ENCODE data around the gene SOCS6.
A peak's percentile ranks its signal among the peaks of the same experiment; 100 is the strongest.

The SOCS6 gene

GRCh38 chr18:70334264-70334663 is 45.4 kb downstream of the SOCS6 start:
- no peak for DNase-seq
- Histone ChIP-seq H3K27ac (peak overlapping the region; percentile 82), H3K36me3 (replicated peaks) (no peaks in the 10 kb centered on the region), H3K4me3 (ENCODE audit: low read depth, low read length) (no peak overlapping the region), H3K27me3 (replicated peaks) (no peaks in the 10 kb centered on the region)
- no peak for TF ChIP-seq CTCF (IDR thresholded peaks at IDR 0.05; ENCODE audit: low read depth, low read length, missing control alignments)
- in situ Hi-C loops (cut with HindIII; ENCODE audit: low pct_ligation_motif_present, low sequenced_read_pairs): no loop called here

- TF ChIP-seq CTCF (IDR thresholded peaks at IDR 0.05; ENCODE audit: low read depth, low read length, missing control alignments): no peak
- DNase-seq: peak; percentile 21
- Histone ChIP-seq H3K36me3 (replicated peaks) (no peaks in the 10 kb centered on the region), H3K4me3 (ENCODE audit: low read depth, low read length) (no peak overlapping the region), H3K27me3 (replicated peaks) (no peaks in the 10 kb centered on the region), H3K27ac (no peak overlapping the region)
- in situ Hi-C loops (cut with HindIII; ENCODE audit: low pct_ligation_motif_present, low sequenced_read_pairs): no loop called here
Observed at GRCh38 chr18:70334728-70335329, 46.0 kb downstream of the SOCS6 start.

GRCh38 chr18:70335892-70336726 is 47.3 kb downstream of the SOCS6 start:
- no peak for DNase-seq
- no peaks in the 10 kb centered on the region for H3K36me3 ChIP-seq (replicated peaks)
- H3K27me3 ChIP-seq (replicated peaks): no peaks in the 10 kb centered on the region
- in situ Hi-C loops (cut with HindIII; ENCODE audit: low pct_ligation_motif_present, low sequenced_read_pairs): no loop called here
- H3K27ac ChIP-seq: no peak overlapping the region
- no peak overlapping the region for H3K4me3 ChIP-seq (ENCODE audit: low read depth, low read length)
- TF ChIP-seq CTCF (IDR thresholded peaks at IDR 0.05; ENCODE audit: low read depth, low read length, missing control alignments): no peak

DNA sequence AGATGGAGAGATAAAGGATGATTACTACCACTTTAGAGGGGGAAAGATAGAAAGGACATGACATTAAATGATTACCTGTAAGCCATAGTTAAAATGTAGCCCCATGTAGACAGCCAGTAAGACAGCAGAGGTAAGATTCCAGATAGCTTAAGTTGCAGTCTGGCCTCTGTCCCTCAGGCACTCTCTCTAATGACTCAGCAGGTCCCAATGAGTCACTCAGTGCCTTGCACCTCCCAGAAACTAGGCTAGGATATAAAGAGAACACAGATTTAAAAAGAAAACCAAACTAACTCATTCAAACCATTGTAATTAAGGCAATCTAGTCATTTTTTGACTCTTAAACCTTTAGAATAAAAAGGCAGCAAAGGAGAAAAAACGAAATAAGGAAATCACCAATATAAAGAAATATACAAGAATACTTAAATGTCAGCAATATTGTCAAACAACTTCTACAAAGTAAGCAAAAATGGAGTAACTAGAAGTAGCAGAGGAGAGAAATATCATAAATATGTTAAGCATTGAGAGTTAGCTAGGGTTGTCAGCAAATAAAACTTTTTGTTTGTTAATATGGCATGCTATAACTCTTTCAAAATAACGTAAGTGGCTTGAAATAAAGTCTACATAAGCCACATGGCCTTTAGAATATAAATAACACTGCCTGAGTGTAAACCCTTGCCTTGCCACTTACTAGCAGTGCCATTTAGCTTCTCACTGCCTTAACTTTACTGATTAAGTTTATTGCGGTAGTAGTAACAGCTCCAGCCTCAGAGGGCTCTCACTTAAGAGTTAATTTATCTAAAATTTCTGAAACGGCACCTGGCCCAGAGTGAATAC is 48.5 kb downstream of the SOCS6 start:
- in situ Hi-C loops (cut with HindIII; ENCODE audit: low pct_ligation_motif_present, low sequenced_read_pairs): no loop called here
- TF ChIP-seq CTCF (IDR thresholded peaks at IDR 0.05; ENCODE audit: low read depth, low read length, missing control alignments): no peak
- peak overlapping the region; percentile 14 for H3K27ac ChIP-seq

DNA sequence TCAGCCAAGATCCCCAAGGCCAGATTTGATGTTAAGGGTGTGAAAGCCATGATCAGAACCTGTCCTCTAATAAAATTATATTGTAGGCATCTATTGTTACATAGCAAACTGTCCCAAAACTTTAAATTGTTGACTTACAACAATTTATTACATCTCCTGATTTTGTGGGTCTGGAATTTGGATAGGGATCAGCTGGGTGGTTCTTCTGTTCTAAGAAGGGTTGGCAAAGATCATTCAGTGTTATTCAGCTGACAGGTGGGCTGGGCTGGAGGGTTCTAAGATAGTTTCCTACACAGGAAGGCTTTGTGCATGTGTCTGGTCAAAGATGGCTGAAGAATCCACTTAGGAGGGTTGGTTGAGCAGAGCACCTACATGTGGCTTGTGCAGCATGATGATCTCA is 50.0 kb downstream of the SOCS6 start:
- Histone ChIP-seq H3K36me3 (replicated peaks) (no peaks in the 10 kb centered on the region), H3K27me3 (replicated peaks) (no peaks in the 10 kb centered on the region), H3K27ac (no peak overlapping the region), H3K4me3 (ENCODE audit: low read depth, low read length) (no peak overlapping the region)
- no peak for DNase-seq
- in situ Hi-C loops (cut with HindIII; ENCODE audit: low pct_ligation_motif_present, low sequenced_read_pairs): no loop called here
- no peak for TF ChIP-seq CTCF (IDR thresholded peaks at IDR 0.05; ENCODE audit: low read depth, low read length, missing control alignments)

More for the DNA sequence above, 48.5 kb downstream of the SOCS6 start:
- Histone ChIP-seq H3K4me3 (ENCODE audit: low read depth, low read length) (no peak overlapping the region), H3K27me3 (replicated peaks) (no peaks in the 10 kb centered on the region), H3K36me3 (replicated peaks) (no peaks in the 10 kb centered on the region)
- peak; percentile 88 for DNase-seq
